ENCODE results near the gene GNS.

- no peak for TF ChIP-seq CTCF (conservative IDR thresholded peaks at IDR 0.05; ENCODE audit: low read depth, low read length)
- TF ChIP-seq EZH2 (IDR thresholded peaks at IDR 0.05; ENCODE audit: low read length, unreplicated experiment): no peak
- TF ChIP-seq EZH2phosphoT487 (IDR thresholded peaks at IDR 0.05; ENCODE audit: borderline replicate concordance, low read length): no peak
Observed at GRCh38 chr12:64737539-64737938, 21.7 kb downstream of the GNS start.

All from PC-3 (cell line).